Measurements from ENCODE around the gene USP40. TPM values are rescaled to one million over a fixed set of nuclear protein-coding genes. Genes with fewer than 3 reads are reported as not detected.
A peak's percentile ranks its signal among the peaks of the same experiment; 100 is the strongest.

The USP40 gene
- total and polyA plus RNA-seq, 2 donors (not counting 1 experiment from before 2014, with no cell fraction given): 18.9 to 40.6 TPM

DNA sequence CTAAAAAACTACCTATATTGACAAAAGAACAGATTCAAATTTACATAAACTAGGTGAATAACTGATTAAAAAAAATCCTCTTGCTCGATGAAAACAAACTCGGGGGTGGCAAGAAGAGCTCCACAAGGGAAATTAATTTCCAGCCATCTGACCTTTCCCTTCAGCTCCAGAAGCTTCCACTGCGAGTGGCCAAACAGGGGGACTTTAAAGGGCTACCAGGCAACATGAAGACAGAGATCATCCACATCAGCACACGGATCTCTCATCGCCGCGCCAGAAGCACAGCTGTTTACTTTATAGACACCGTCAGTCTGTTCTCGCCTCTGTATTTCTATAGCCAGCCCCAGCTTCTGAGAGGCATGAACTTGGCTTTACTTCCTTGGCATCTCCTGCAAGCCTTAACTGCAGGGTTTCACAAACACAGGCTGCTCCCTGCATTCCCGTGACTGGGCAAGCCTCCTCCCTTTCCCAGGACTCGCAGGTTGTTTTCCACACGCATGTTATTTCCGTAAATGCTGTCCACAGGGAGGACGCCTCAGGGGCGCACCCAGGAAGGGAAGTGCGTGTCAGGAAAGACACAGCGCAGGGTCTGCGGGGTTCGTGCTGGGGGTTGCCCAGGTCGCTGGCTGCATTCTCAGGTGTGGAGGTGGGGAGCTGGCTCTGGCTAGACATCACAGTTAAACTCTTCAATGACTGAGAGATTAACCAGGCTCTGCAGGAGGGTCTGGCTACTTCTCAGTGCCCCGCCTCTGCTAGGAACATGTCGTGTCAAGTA lies 85.0 kb downstream of the USP40 start:
- Histone ChIP-seq H2AFZ (ENCODE audit: low read length) (no peak overlapping the region), H3K27ac (ENCODE audit: insufficient read depth, low read length) (no peak overlapping the region), H3K9ac (ENCODE audit: insufficient read depth, low read length) (no peak overlapping the region), H3K9me3 (ENCODE audit: control insufficient read depth, insufficient read depth, low read depth, low read length) (no peaks in the 10 kb centered on the region), H3K36me3 (ENCODE audit: control insufficient read depth, insufficient read depth, low read length) (peaks cover 8% of the 10 kb centered on the region), H3K4me2 (ENCODE audit: extremely low read depth, insufficient read depth, low read length) (no peak overlapping the region), H3K4me1 (ENCODE audit: control insufficient read depth, extremely low read depth, insufficient read depth, low read length) (peaks cover 5% of the 10 kb centered on the region), H3K4me3 (replicated peaks in 1 of 4; ENCODE audit: control extremely low read depth in 1 of 4, insufficient read depth in 1 of 4, low read depth in 3 of 4, low read length in 4 of 4) (no peak overlapping the region), H3K27me3 (ENCODE audit: control insufficient read depth, insufficient read depth, low read length) (no peaks in the 10 kb centered on the region), H4K20me1 (ENCODE audit: control insufficient read depth, extremely low read depth, insufficient read depth, low read length) (no peaks in the 10 kb centered on the region), H3K79me2 (ENCODE audit: control insufficient read depth, insufficient read depth, low read length) (no peaks in the 10 kb centered on the region)
- TF ChIP-seq, protein P1, sequence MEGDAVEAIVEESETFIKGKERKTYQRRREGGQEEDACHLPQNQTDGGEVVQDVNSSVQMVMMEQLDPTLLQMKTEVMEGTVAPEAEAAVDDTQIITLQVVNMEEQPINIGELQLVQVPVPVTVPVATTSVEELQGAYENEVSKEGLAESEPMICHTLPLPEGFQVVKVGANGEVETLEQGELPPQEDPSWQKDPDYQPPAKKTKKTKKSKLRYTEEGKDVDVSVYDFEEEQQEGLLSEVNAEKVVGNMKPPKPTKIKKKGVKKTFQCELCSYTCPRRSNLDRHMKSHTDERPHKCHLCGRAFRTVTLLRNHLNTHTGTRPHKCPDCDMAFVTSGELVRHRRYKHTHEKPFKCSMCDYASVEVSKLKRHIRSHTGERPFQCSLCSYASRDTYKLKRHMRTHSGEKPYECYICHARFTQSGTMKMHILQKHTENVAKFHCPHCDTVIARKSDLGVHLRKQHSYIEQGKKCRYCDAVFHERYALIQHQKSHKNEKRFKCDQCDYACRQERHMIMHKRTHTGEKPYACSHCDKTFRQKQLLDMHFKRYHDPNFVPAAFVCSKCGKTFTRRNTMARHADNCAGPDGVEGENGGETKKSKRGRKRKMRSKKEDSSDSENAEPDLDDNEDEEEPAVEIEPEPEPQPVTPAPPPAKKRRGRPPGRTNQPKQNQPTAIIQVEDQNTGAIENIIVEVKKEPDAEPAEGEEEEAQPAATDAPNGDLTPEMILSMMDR (conservative IDR thresholded peaks at IDR 0.05 in 1 of 2, IDR thresholded peaks at IDR 0.05 in 1 of 2; ENCODE audit: low read depth in 1 of 2, low read length in 2 of 2): no peak
- no peak for TF ChIP-seq EZH2 (IDR thresholded peaks at IDR 0.05; ENCODE audit: low read length, missing control alignments)
- peak in 1 of 2 donors; percentile 17 for DNase-seq (ENCODE audit: low read depth in 2 of 2)

DNA sequence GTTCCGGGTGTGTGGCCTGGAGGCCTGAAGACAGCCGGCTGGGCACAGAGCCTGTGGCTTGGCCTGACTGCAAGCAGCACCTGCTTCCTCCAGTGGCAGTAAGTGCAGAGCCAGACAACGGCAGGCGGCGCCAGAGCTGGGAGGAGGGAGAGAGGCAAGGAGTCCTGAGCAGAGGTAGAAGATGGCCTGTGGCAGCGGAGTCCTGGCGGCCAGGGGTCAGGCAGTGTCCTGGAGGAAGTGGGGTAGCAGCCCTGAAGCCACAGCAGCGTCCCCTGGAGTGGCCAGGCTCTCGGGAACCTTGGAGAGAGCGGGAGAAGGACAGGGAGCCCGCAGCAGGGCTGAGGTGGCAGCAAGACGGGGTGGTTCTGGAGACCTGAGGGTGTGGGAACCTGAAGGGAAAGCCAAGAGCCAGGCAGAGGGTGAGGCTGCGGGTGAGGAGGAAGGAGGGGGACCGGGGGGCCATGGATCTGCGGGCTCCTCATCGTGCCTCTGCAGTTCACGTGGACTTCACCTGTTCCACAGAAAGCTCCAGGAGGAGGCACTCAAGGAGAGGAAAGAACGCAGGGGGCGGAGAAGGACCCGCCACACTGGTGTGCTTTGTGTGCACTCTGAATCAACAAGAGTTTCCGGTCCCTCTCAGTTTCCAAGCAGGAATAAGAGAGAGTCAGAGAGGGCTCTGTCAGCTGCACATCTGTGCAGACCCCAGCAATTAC lies 85.9 kb downstream of the USP40 start:
- H3K9ac ChIP-seq (ENCODE audit: insufficient read depth, low read length): no peak overlapping the region
- H4K20me1 ChIP-seq (ENCODE audit: control insufficient read depth, extremely low read depth, insufficient read depth, low read length): no peaks in the 10 kb centered on the region
- peaks cover 9% of the 10 kb centered on the region for H3K36me3 ChIP-seq (ENCODE audit: control insufficient read depth, insufficient read depth, low read length)
- no peaks in the 10 kb centered on the region for H3K9me3 ChIP-seq (ENCODE audit: control insufficient read depth, insufficient read depth, low read depth, low read length)
- DNase-seq (ENCODE audit: low read depth in 2 of 2): peak; percentile 12 to 70
- H3K4me3 ChIP-seq (replicated peaks in 1 of 4; ENCODE audit: control extremely low read depth in 1 of 4, insufficient read depth in 1 of 4, low read depth in 3 of 4, low read length in 4 of 4): no peak overlapping the region
- H3K27me3 ChIP-seq (ENCODE audit: control insufficient read depth, insufficient read depth, low read length): no peaks in the 10 kb centered on the region
- no peaks in the 10 kb centered on the region for H3K79me2 ChIP-seq (ENCODE audit: control insufficient read depth, insufficient read depth, low read length)
- no peak overlapping the region for H2AFZ ChIP-seq (ENCODE audit: low read length)
- H3K4me1 ChIP-seq (ENCODE audit: control insufficient read depth, extremely low read depth, insufficient read depth, low read length): no peaks in the 10 kb centered on the region
- H3K4me2 ChIP-seq (ENCODE audit: extremely low read depth, insufficient read depth, low read length): no peak overlapping the region
- TF ChIP-seq EZH2 (IDR thresholded peaks at IDR 0.05; ENCODE audit: low read length, missing control alignments): no peak
- TF ChIP-seq, protein P1 (conservative IDR thresholded peaks at IDR 0.05 in 1 of 2, IDR thresholded peaks at IDR 0.05 in 1 of 2; ENCODE audit: low read depth in 1 of 2, low read length in 2 of 2): no peak
- H3K27ac ChIP-seq (ENCODE audit: insufficient read depth, low read length): no peak overlapping the region

DNA sequence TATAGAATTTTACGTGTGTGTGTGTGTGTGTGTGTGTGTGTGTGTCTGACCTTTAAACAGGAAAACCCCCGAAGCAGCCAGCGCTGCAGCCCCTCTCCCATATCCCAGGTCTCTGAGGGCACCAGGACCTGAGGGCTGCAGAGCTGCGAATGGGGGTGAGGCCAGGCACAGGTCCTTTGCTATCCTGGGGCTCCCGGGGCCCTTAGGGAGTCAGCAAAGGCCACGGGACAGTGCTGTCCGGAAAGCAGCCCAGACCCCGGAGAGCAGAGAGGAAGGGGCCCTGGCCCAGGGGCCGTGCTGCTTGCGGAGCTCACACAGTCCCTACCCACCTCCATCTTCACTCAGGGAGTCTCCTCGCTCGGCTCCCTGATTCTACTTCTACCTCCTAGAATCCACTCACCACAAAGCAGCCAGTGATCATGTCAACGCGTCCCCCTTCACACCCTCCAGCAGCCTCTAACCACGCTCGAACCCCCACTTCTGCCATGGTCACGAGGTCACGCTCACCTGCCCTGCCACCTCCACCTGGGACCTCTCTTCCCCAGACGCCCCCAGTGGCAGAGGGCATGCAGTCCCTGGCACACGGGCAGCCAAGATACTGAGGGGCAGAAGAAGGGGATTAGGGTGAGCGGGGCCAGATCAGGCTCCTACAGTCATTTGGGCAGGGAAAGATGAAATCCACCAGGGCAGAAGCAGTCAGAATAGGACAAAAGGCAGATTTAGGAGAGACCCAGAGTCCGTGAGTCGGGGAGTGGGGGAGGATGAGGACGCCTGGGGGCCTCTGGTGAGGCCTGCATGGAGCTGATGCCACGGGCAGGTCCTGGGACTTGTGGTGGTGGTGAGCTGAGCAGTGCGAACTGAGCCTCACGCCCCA lies 86.7 kb downstream of the USP40 start:
- H4K20me1 ChIP-seq (ENCODE audit: control insufficient read depth, extremely low read depth, insufficient read depth, low read length): no peaks in the 10 kb centered on the region
- peaks cover 11% of the 10 kb centered on the region for H3K36me3 ChIP-seq (ENCODE audit: control insufficient read depth, insufficient read depth, low read length)
- H2AFZ ChIP-seq (ENCODE audit: low read length): no peak overlapping the region
- DNase-seq (ENCODE audit: low read depth in 2 of 2): no peak
- H3K79me2 ChIP-seq (ENCODE audit: control insufficient read depth, insufficient read depth, low read length): no peaks in the 10 kb centered on the region
- no peak overlapping the region for H3K4me2 ChIP-seq (ENCODE audit: extremely low read depth, insufficient read depth, low read length)
- H3K4me3 ChIP-seq (replicated peaks in 1 of 4; ENCODE audit: control extremely low read depth in 1 of 4, insufficient read depth in 1 of 4, low read depth in 3 of 4, low read length in 4 of 4): no peak overlapping the region
- no peak overlapping the region for H3K9ac ChIP-seq (ENCODE audit: insufficient read depth, low read length)
- H3K9me3 ChIP-seq (ENCODE audit: control insufficient read depth, insufficient read depth, low read depth, low read length): no peaks in the 10 kb centered on the region
- TF ChIP-seq EZH2 (IDR thresholded peaks at IDR 0.05; ENCODE audit: low read length, missing control alignments): no peak
- TF ChIP-seq, protein P1 (conservative IDR thresholded peaks at IDR 0.05 in 1 of 2, IDR thresholded peaks at IDR 0.05 in 1 of 2; ENCODE audit: low read depth in 1 of 2, low read length in 2 of 2): no peak
- H3K27me3 ChIP-seq (ENCODE audit: control insufficient read depth, insufficient read depth, low read length): no peaks in the 10 kb centered on the region
- no peak overlapping the region for H3K27ac ChIP-seq (ENCODE audit: insufficient read depth, low read length)
- H3K4me1 ChIP-seq (ENCODE audit: control insufficient read depth, extremely low read depth, insufficient read depth, low read length): no peaks in the 10 kb centered on the region
